Caki2 (cell line): ENCODE measurements around the gene NTM. TPM values are rescaled to one million over a fixed set of nuclear protein-coding genes. Genes with fewer than 3 reads are reported as not detected.

Experiments
- DNase-seq: peaks from one replicate; pipeline ENCODE4 v3.0.0-alpha.2; 2015; ENCODE audit warnings: low read depth
- in situ Hi-C: cut with HindIII; loops from 2 replicates; pipeline ENCODE4 v1.10.0; 2016; ENCODE audit warnings: low sequenced_read_pairs, low pct_unique_long_range_greater_than_20kb, mixed read lengths
- total RNA-seq: library from RNA; depleted of rRNA; stranded (reverse); fragments of >200 nt; shearing (Covaris generic); gene quantifications from 2 replicates; pipeline ENCODE4 v1.2.3, GENCODE V29; 2014; ENCODE audit warnings: low replicate concordance

Gene NTM
- total RNA-seq, 1 experiment from 2014 or later = not detected

- in situ Hi-C loops = no loop called here
- DNase-seq = no peak
These were observed 888.5 kb downstream of the NTM start for GRCh38 chr11:132258875-132259274.

- in situ Hi-C loops = no loop called here
- DNase-seq = no peak
These were observed 890.2 kb downstream of the NTM start for GRCh38 chr11:132260636-132261035.

DNA sequence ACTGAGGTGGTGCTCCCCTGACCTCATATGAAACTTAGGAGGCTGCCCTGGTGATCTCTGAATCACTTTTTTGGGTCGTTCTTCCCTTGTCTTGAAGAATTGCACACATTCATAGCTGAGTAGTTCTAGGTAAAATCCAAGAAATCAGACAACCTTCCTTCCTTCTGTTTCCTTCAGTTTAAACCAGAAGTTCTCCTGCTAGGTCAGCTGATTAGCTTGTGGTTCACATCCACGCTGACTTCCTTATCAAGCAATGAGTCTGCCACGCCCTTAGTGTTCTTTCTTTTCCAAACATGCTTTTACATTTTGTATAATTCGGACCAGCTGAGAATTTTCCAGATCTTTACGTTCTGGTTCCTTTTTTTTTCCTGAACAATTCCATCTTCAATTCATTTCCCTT, 892.8 kb downstream of the NTM start:
- in situ Hi-C loops = no loop called here

DNA sequence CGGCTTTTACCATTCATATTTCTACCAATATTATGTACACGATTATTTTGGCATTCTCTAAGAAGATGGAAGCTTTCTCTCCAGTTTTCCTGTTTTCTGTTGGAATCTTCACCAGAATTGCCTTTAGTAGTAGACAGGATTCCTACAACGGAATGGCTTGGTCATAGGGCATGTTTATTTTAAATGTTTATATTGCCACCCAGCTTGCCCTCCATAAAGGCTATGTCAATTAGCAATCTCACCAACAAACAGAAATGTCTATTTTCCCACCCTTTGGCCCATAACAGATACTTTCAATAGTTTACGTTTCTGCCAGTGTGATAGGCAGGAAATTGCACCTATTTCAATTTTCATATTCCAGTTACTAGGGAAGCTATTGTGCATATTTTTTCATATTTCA, 893.5 kb downstream of the NTM start:
- no peak for DNase-seq

More for the DNA sequence above, 892.8 kb downstream of the NTM start:
- DNase-seq = no peak

DNA sequence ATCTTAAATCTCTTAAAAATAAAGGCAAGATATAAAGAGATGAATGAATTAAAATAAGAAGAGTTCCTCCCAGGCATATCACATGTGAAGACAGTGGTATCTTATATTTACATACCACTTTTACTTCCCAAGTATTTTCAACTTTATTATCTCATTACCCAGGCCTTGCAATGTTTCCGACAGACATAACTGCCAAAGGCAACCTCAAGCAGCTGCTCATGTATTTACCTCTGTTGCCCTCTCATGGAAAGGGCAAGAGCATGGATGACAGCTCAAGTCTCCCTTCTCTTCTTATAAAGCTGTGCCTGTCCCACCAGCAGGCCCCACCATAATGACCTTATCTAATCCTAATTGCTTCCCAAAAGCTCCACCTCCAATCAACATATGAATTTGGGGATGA, 894.2 kb downstream of the NTM start:
- in situ Hi-C loops = no loop called here
- no peak for DNase-seq

More for the DNA sequence above, 893.5 kb downstream of the NTM start:
- in situ Hi-C loops = no loop called here

GRCh38 chr11:132278801-132279574, 908.6 kb downstream of the NTM start:
- peak; percentile 2 for DNase-seq
- in situ Hi-C loops = no loop called here

DNA sequence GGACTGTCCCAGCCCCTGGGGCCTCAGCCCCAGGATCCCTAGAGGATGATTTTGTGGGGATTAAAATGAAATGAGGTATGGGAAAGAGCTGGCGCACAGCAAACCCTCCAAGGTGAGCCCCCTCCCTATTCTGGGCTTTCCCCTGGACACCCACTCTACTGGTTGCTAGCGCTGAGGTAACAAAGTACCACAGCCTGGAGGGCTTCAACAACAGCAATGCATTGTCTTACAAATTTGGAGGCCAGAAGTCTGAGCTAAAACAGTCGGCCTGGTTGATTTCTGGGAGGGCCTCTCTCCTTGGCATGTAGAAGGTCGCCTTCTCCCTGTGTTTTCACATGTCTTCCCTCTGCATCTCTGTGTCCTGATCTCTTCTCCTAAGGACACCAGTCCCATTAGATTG, 913.6 kb downstream of the NTM start:
- in situ Hi-C loops = no loop called here
- DNase-seq = no peak

GRCh38 chr11:132284611-132285010, 914.2 kb downstream of the NTM start:
- in situ Hi-C loops = no loop called here

GRCh38 chr11:132285631-132286030, 915.2 kb downstream of the NTM start:
- DNase-seq = no peak
- in situ Hi-C loops = no loop called here

More at GRCh38 chr11:132284611-132285010, 914.2 kb downstream of the NTM start:
- DNase-seq = no peak

GRCh38 chr11:132286106-132286505, 915.7 kb downstream of the NTM start:
- in situ Hi-C loops = no loop called here
- no peak for DNase-seq

DNA sequence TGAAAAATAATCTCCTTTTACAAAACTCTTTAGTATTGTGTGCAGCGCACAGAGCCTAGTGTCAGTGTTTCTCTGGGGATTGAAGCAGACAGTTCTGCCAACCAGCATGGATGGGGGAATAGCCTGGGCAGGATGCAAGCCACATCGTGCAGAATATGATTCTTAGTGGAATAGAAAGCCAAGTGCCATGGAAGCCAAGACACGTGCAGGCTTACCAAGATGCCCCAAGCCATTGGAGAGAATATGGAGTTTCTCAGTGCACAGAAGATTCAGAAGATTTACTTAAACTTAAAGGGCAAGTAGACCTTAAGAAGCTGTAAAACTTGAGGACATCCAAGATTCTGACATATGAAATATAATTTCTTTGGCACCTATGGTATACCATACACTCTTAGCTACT, 917.6 kb downstream of the NTM start:
- DNase-seq = no peak
- in situ Hi-C loops = no loop called here

DNA sequence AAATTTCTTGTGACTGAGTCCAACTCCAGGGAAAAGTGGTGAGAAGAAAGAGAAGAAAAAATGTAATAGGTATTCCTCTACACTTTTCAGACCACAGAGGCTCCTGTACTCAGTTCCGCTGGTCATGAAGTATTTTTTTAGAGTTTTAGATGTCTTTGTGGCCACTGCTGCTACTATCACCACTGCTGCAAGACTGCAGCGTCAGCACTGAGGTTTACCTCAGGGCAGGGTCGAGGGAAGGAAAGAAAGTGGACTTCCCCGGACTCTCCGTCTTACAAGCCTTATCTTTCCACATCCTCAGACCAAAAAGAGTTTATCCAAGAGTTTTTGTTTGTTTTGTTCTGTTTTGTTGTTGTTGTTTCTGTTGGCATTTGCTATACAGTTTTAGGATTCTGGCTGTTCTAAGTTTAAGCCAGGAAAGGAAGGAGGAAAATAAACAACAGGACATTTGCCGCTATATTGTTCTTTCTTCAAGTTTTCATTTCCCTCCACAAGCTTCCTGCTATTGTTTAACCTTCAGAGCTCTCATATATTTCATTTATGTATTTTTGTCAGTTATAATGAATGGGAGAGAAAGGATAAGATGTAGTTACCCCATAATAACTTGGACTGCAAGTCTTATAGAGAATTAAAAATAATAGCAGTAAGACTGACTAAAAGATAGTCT, 919.3 kb downstream of the NTM start:
- in situ Hi-C loops = no loop called here

GRCh38 chr11:132293586-132293985, 923.2 kb downstream of the NTM start:
- DNase-seq = no peak
- in situ Hi-C loops = no loop called here

More for the DNA sequence above, 919.3 kb downstream of the NTM start:
- DNase-seq = no peak

- in situ Hi-C loops = no loop called here
- DNase-seq = no peak
These were observed 926.7 kb downstream of the NTM start for GRCh38 chr11:132296946-132297610.

- in situ Hi-C loops = no loop called here
- DNase-seq = no peak
These were observed 927.9 kb downstream of the NTM start for GRCh38 chr11:132298357-132298756.

GRCh38 chr11:132300283-132300682, 929.9 kb downstream of the NTM start:
- DNase-seq = no peak
- in situ Hi-C loops = no loop called here

- in situ Hi-C loops = no loop called here
- no peak for DNase-seq
These were observed 931.0 kb downstream of the NTM start for GRCh38 chr11:132301465-132301864.

- in situ Hi-C loops = no loop called here
These were observed 931.5 kb downstream of the NTM start for GRCh38 chr11:132301900-132302299.

DNA sequence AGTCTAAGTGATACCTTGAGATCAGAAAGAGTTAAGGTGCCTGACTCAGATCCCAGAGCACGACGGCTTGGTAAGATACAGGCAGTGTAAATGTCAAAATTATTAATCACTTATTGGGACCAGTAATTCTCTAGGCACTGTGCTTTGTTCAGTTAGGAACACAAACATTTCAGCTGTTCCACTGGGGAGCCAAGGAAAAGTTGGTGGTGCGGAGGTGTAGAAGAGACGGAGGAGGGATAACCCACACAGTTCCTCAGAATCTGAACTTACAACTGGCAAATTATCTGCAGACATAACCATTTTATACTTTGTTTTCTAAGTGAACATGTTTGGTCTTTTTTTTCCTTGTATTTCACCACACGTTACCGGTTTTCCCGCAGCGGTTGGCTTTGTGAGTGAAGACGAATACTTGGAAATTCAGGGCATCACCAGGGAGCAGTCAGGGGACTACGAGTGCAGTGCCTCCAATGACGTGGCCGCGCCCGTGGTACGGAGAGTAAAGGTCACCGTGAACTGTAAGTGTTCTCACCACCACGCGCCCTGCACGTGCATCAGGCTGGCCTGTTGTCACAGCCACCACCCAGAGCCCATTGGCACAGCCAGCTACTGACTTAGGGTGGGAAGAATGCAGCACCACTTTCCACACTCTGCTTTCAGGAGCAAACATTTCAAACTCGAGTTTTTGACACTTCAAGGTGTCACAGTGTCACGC, 937.0 kb downstream of the NTM start:
- in situ Hi-C loops = no loop called here
- DNase-seq = no peak

More at GRCh38 chr11:132301900-132302299, 931.5 kb downstream of the NTM start:
- DNase-seq = no peak
